Fibroblast of mammary gland (primary cell): ENCODE results near the gene PHF21A.

Source experiments
- DNase-seq: peaks from one replicate; pipeline ENCODE4 v3.0.0-alpha.2; 2010; ENCODE audit warnings: low read depth
- H3K4me3 ChIP-seq: 2 replicates; pipeline ENCODE4 v1.5.1; 2011; ENCODE audit warnings: low read depth, mild to moderate bottlenecking, low read length, moderate library complexity; ENCODE audit not compliant: control insufficient read depth
- CTCF ChIP-seq: conservative IDR thresholded peaks from 2 replicates; pipeline ENCODE4 v1.5.1; 2011; ENCODE audit warnings: low read depth, low read length, inconsistent platforms; ENCODE audit not compliant: control insufficient read depth, insufficient read depth

The PHF21A gene

GRCh38 chr11:45922425-45923082 is 198.7 kb downstream of the PHF21A start, which contains the start of gene LARGE2:
TSS of gene LARGE2 (plus strand) at chr11:45922656. CDS start at chr11:45922883, 227 bp downstream.
- H3K4me3 ChIP-seq, result no peak within 1 kb of the TSS
- TF ChIP-seq CTCF, result no peak
- DNase-seq, result no peak

- H3K4me3 ChIP-seq, result no peak overlapping the region
- DNase-seq, result no peak
- no peak for TF ChIP-seq CTCF
Observed at GRCh38 chr11:45921561-45922424, 199.5 kb downstream of the PHF21A start.

GRCh38 chr11:45920531-45921477 is 200.4 kb downstream of the PHF21A start:
- no peak for TF ChIP-seq CTCF
- H3K4me3 ChIP-seq, result no peak overlapping the region
- DNase-seq, result no peak

- no peak for TF ChIP-seq CTCF
- H3K4me3 ChIP-seq, result no peak overlapping the region
- DNase-seq, result no peak
Observed at GRCh38 chr11:45919806-45920530, 201.3 kb downstream of the PHF21A start.

GRCh38 chr11:45918962-45919675 is 202.1 kb downstream of the PHF21A start:
- no peak for DNase-seq
- no peak overlapping the region for H3K4me3 ChIP-seq
- TF ChIP-seq CTCF, result no peak
